Endothelial cell of umbilical vein (primary cell): Measurements from ENCODE around the gene DYNC2H1. TPM values are rescaled to one million over a fixed set of nuclear protein-coding genes. Genes with fewer than 3 reads are reported as not detected.

ENCODE experiments used
- BruUV-seq: library from RNA; stranded (reverse); fragments of 400-500 nt; replicated peaks from 2 replicates; lab custom pipeline; 2021; lab: Mats Ljungman, UMichigan
- CTCF ChIA-PET: fragments of 300-600, 350-600 bp; sonication (Branson Sonifier 250); formaldehyde crosslinking; loops from one replicate; lab custom pipeline; 2021; ENCODE audit warnings: antibody characterized with exemption, inconsistent platforms; lab: Charles Lee
- POLR2A ChIA-PET: fragments of 300-600, 350-600 bp; sonication (Branson Sonifier 250); formaldehyde crosslinking; loops from one replicate; lab custom pipeline; 2021; ENCODE audit warnings: antibody characterized with exemption, inconsistent platforms; lab: Charles Lee
- DNase-seq: peaks from one replicate; pipeline ENCODE4 v3.0.0-alpha.2; 2011; ENCODE audit warnings: low read depth, low spot score
- FAIRE-seq: peaks from 2 replicates; lab custom pipeline; 2011; peaks lifted over from hg19 to GRCh38; lab: Jason Lieb, UNC
- H2AFZ ChIP-seq: 2 replicates; pipeline ENCODE4 v1.6.0; 2012; ENCODE audit warnings: low read depth, low read length, control low read depth, inconsistent platforms
- H3K27ac ChIP-seq: 2 replicates; pipeline ENCODE4 v1.5.1; 2011; ENCODE audit warnings: low read depth, mild to moderate bottlenecking, control low read depth, low read length, moderate library complexity; ENCODE audit not compliant: insufficient read depth
- H3K27me3 ChIP-seq, 2 experiments: 2 replicates each; pipeline versions ENCODE4 v1.6.0 to v1.6.1; 2011; ENCODE audit warnings: low read length in 2 of 2, mixed read lengths in 1 of 2; ENCODE audit not compliant: control insufficient read depth in 2 of 2, insufficient read depth in 2 of 2
- H3K36me3 ChIP-seq, 2 experiments: 2 replicates in 1 of 2; 3 replicates in 1 of 2; pipeline ENCODE4 v1.5.1; 2011; ENCODE audit warnings: low read length in 2 of 2, mild to moderate bottlenecking in 1 of 2, moderate library complexity in 1 of 2; ENCODE audit not compliant: control insufficient read depth in 2 of 2, insufficient read depth in 2 of 2; ENCODE audit errors: extremely low read depth in 1 of 2
- H3K4me1 ChIP-seq: 3 replicates; pipeline ENCODE4 v1.5.1; 2011; ENCODE audit warnings: mild to moderate bottlenecking, low read length; ENCODE audit not compliant: control insufficient read depth, insufficient read depth; ENCODE audit errors: extremely low read depth
- H3K4me2 ChIP-seq: 2 replicates; pipeline ENCODE4 v1.6.1; 2011; ENCODE audit warnings: low read length, control low read depth, mixed read lengths; ENCODE audit not compliant: insufficient read depth
- H3K4me3 ChIP-seq, 3 experiments: fragments of 200-600 bp in 1 of 3; sonication (generic), shearing (Covaris generic) in 1 of 3; replicated peaks in 1 of 3; 2 replicates each; pipeline ENCODE4 v1.5.1; 2011 to 2016; ENCODE audit warnings: control low read depth in 3 of 3, low read length in 3 of 3, mild to moderate bottlenecking in 2 of 3, inconsistent platforms in 1 of 3, low read depth in 1 of 3, moderate library complexity in 1 of 3; ENCODE audit not compliant: insufficient read depth in 1 of 3
- H3K79me2 ChIP-seq: 2 replicates; pipeline ENCODE4 v1.6.0; 2012; ENCODE audit warnings: low read length, inconsistent platforms; ENCODE audit not compliant: control insufficient read depth, insufficient read depth
- H3K9ac ChIP-seq: replicated peaks from 2 replicates; pipeline ENCODE3; 2011; ENCODE audit warnings: low read length, control low read depth; ENCODE audit not compliant: insufficient read depth; ENCODE audit errors: extremely low read depth
- H3K9me1 ChIP-seq: replicated peaks from 3 replicates; pipeline ENCODE4 v1.6.0; 2011; ENCODE audit warnings: mild to moderate bottlenecking, low read length; ENCODE audit not compliant: control insufficient read depth, insufficient read depth; ENCODE audit errors: extremely low read depth
- H3K9me3 ChIP-seq: replicated peaks from 2 replicates; pipeline ENCODE4 v1.5.1; 2012; ENCODE audit warnings: low read length, inconsistent platforms; ENCODE audit not compliant: control insufficient read depth, insufficient read depth
- H4K20me1 ChIP-seq: replicated peaks from 2 replicates; pipeline ENCODE3; 2011; ENCODE audit warnings: mild to moderate bottlenecking, low read length; ENCODE audit not compliant: control insufficient read depth, insufficient read depth; ENCODE audit errors: extremely low read depth
- EZH2 ChIP-seq: IDR thresholded peaks from 2 replicates; pipeline ENCODE4 v1.6.1; 2012; ENCODE audit warnings: borderline replicate concordance, low read depth, mild to moderate bottlenecking, moderate library complexity, low read length, inconsistent platforms; ENCODE audit not compliant: severe bottlenecking
- FOS ChIP-seq: IDR thresholded peaks from 2 replicates; pipeline ENCODE4 v1.6.1; 2011; ENCODE audit warnings: mild to moderate bottlenecking, low read length, moderate library complexity, borderline replicate concordance; ENCODE audit not compliant: insufficient read depth
- GATA2 ChIP-seq: IDR thresholded peaks from 2 replicates; pipeline ENCODE4 v1.7.0; 2011; ENCODE audit warnings: low read depth, mild to moderate bottlenecking, moderate library complexity, mixed read lengths, low read length; ENCODE audit not compliant: insufficient read length, insufficient read depth
- JUN ChIP-seq: IDR thresholded peaks from 2 replicates; pipeline ENCODE4 v1.6.1; 2011; ENCODE audit warnings: borderline replicate concordance, low read depth; ENCODE audit not compliant: insufficient read length, insufficient read depth
- POLR2A ChIP-seq: IDR thresholded peaks from 2 replicates; pipeline ENCODE4 v1.6.1; 2012; ENCODE audit warnings: low read depth, mild to moderate bottlenecking, control low read depth, low read length
- POLR2AphosphoS5 ChIP-seq: IDR thresholded peaks from 2 replicates; pipeline ENCODE4 v1.6.1; 2012; ENCODE audit warnings: low read depth, mild to moderate bottlenecking, control low read depth, low read length, moderate library complexity; ENCODE audit not compliant: insufficient read depth
- dilution Hi-C: fragments of 300-500 bp; cut with MboI; formaldehyde crosslinking; loops from one replicate; pipeline ENCODE4 v1.15.0; 2019; ENCODE audit warnings: low sequenced_read_pairs; ENCODE audit not compliant: extremely low pct_ligation_motif_present
- intact Hi-C: fragments of 100-400 bp; cut with micrococcal nuclease; formaldehyde crosslinking; loops from one replicate; pipeline ENCODE4 v1.10.0; 2022
- polyA plus RNA-seq, 4 experiments: library from polyadenylated mRNA; depleted of rRNA in 3 of 4; stranded (reverse) in 3 of 4; unstranded in 1 of 4; fragments of >200 nt; gene quantifications; 2 replicates each; pipeline versions ENCODE4 v1.2.1 to v1.2.3, GENCODE V29; 2011 to 2012; ENCODE audit warnings: missing spikeins in 1 of 4
- total RNA-seq: library from RNA; stranded (reverse); gene quantifications from 2 replicates; pipeline ENCODE4 v1.2.3, GENCODE V29; 2021
- TF ChIP-seq, protein P1 (sequence below), 2 donors: IDR thresholded peaks; 1 replicate in 1 of 2; 2 replicates in 1 of 2; pipeline ENCODE4 v1.5.1; 2011; ENCODE audit warnings: low read length in 2 of 2, mild to moderate bottlenecking in 2 of 2, moderate library complexity in 2 of 2, control low read depth in 1 of 2, inconsistent platforms in 1 of 2, low read depth in 1 of 2; ENCODE audit not compliant: insufficient read depth in 1 of 2; ENCODE audit errors: extremely low read depth in 1 of 2

DYNC2H1 gene
- total and polyA plus RNA-seq, 2 donors (not counting 3 experiments of a cell fraction or from before 2014, with no cell fraction given) = 1.9 to 4.2 TPM

DNA sequence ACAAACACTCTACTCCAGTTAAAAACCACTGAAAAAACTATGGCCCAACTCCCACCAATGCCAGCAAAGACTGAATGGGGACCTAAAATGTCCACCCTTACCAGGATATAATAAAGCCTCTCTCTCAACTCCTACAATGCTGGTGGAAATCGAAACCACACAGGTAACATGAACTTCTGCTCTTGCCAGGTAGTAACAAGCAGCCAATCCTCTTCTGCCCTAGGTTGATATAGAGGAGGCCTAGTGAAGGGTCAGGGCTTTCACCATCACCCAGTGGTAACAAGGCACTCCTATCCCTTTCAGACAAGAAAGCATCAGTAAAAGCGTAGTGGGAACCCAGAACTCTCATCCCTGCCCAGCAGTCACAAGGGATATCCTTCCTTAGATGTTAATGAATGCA is 39.9 kb upstream of the DYNC2H1 start:
- no peak for FAIRE-seq
- Histone ChIP-seq H3K4me1 (no peaks in the 10 kb centered on the region), H3K36me3 (peaks cover 3 to 9% of the 10 kb centered on the region in 2 experiments), H3K9me1 (no peaks in the 10 kb centered on the region), H3K4me2 (no peak overlapping the region), H3K79me2 (peaks cover 45% of the 10 kb centered on the region), H2AFZ (no peak overlapping the region), H3K27me3 (no peaks in the 10 kb centered on the region), H3K27ac (no peak overlapping the region), H3K9me3 (no peaks in the 10 kb centered on the region), H3K4me3 (no peak overlapping the region), H3K9ac (no peak overlapping the region), H4K20me1 (no peaks in the 10 kb centered on the region)
- dilution Hi-C loops (no loop called here), intact Hi-C loops (no loop called here)
- POLR2A ChIA-PET = no interaction called here
- no peak for TF ChIP-seq JUN
- TF ChIP-seq POLR2A = no peak
- no peak for TF ChIP-seq FOS
- TF ChIP-seq, protein P1, sequence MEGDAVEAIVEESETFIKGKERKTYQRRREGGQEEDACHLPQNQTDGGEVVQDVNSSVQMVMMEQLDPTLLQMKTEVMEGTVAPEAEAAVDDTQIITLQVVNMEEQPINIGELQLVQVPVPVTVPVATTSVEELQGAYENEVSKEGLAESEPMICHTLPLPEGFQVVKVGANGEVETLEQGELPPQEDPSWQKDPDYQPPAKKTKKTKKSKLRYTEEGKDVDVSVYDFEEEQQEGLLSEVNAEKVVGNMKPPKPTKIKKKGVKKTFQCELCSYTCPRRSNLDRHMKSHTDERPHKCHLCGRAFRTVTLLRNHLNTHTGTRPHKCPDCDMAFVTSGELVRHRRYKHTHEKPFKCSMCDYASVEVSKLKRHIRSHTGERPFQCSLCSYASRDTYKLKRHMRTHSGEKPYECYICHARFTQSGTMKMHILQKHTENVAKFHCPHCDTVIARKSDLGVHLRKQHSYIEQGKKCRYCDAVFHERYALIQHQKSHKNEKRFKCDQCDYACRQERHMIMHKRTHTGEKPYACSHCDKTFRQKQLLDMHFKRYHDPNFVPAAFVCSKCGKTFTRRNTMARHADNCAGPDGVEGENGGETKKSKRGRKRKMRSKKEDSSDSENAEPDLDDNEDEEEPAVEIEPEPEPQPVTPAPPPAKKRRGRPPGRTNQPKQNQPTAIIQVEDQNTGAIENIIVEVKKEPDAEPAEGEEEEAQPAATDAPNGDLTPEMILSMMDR (IDR thresholded peaks at IDR 0.05; ENCODE audit: extremely low read depth in 1 of 2, insufficient read depth in 1 of 2, low read depth in 1 of 2, low read length in 2 of 2) = no peak
- TF ChIP-seq POLR2AphosphoS5 = no peak
- no peak for TF ChIP-seq EZH2
- TF ChIP-seq GATA2 = no peak
- BruUV-seq = no TSS peak
- CTCF ChIA-PET = no interaction called here
- no peak for DNase-seq
